ENCODE measurements around the gene FBXO47.

- TF ChIP-seq CTCF (IDR thresholded peaks at IDR 0.05 in 4 of 5, conservative IDR thresholded peaks at IDR 0.05 in 1 of 5) (no peak), POLR2A (IDR thresholded peaks at IDR 0.05) (no peak)
These were observed 47.7 kb downstream of the FBXO47 start for GRCh38 chr17:38919316-38920078.
